B cell (primary cell): Measurements from ENCODE around the gene ZNF440.

Source experiments
- CTCF ChIP-seq: fragments of 200-600 bp; IDR thresholded peaks from one replicate; pipeline ENCODE4 v1.8.0; 2022; ENCODE audit warnings: antibody characterized with exemption, mild to moderate bottlenecking
- EZH2 ChIP-seq: IDR thresholded peaks from 2 replicates; pipeline ENCODE4 v1.6.1; 2012; ENCODE audit warnings: borderline replicate concordance, low read depth, mild to moderate bottlenecking, moderate library complexity, low read length; ENCODE audit not compliant: insufficient read depth, poor library complexity, severe bottlenecking

DNA sequence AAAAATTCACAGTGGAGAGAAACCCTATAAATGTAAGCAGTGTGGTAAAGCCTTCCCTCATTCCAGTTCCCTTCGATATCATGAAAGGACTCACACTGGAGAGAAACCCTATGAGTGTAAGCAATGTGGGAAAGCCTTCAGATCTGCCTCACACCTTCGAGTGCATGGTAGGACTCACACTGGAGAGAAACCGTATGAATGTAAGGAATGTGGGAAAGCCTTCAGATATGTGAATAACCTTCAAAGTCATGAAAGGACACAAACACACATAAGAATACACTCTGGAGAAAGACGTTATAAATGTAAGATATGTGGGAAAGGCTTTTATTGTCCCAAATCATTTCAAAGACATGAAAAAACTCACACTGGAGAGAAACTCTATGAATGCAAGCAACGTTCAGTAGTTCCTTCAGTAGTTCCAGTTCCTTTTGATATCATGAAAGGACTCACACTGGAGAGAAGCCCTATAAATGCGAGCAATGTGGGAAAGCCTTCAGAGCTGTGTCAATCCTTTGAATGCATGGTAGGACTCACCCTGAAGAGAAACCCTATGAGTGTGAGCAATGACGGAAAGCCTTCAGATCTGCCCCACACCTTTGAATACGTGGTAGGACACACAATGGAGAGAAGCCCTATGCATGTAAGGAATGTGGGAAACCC, 18.3 kb downstream of the ZNF440 start:
- TF ChIP-seq CTCF: no peak
- no peak for TF ChIP-seq EZH2
